GM12891 (cell line): ENCODE data around the gene ZDHHC17.

Experiments used
- DNase-seq: peaks from one replicate; pipeline ENCODE4 v3.0.0; 2011; ENCODE audit warnings: low spot score; ENCODE audit not compliant: insufficient read length
- FAIRE-seq: peaks from 2 replicates; lab custom pipeline; 2011; peaks lifted over from hg19 to GRCh38; lab: Jason Lieb, UNC
- PAX5 ChIP-seq: IDR thresholded peaks from 2 replicates; pipeline ENCODE4 v1.6.1; 2011; ENCODE audit warnings: low read length, moderate library complexity, mild to moderate bottlenecking; ENCODE audit not compliant: insufficient read depth, severe bottlenecking
- POLR2A ChIP-seq: IDR thresholded peaks from 2 replicates; pipeline ENCODE4 v1.6.1; 2011; ENCODE audit warnings: low read depth, low read length, control low read depth
- POLR2AphosphoS5 ChIP-seq: IDR thresholded peaks from 2 replicates; pipeline ENCODE4 v1.6.1; 2011; ENCODE audit warnings: low read depth, low read length, control low read depth
- POU2F2 ChIP-seq: IDR thresholded peaks from 2 replicates; pipeline ENCODE4 v1.6.1; 2011; ENCODE audit warnings: low read depth, mild to moderate bottlenecking, control low read depth, low read length, moderate library complexity
- SPI1 ChIP-seq: IDR thresholded peaks from 2 replicates; pipeline ENCODE4 v1.6.1; 2011; ENCODE audit warnings: low read depth, low read length, control low read depth
- TAF1 ChIP-seq: IDR thresholded peaks from 2 replicates; pipeline ENCODE4 v1.6.1; 2011; ENCODE audit warnings: low read depth, low read length, control low read depth

ZDHHC17 gene

GRCh38 chr12:76738824-76739579 is 24.9 kb upstream of the ZDHHC17 start:
- DNase-seq: no peak
- no peak for FAIRE-seq
- TF ChIP-seq POU2F2 (no peak), POLR2AphosphoS5 (no peak), TAF1 (no peak), PAX5 (no peak), SPI1 (no peak), POLR2A (no peak)

GRCh38 chr12:76739896-76740295 is 24.0 kb upstream of the ZDHHC17 start:
- FAIRE-seq (no peak), DNase-seq (no peak)
- TF ChIP-seq TAF1: no peak
- TF ChIP-seq POLR2AphosphoS5: no peak
- TF ChIP-seq SPI1: no peak
- no peak for TF ChIP-seq POLR2A
- no peak for TF ChIP-seq PAX5
- no peak for TF ChIP-seq POU2F2

DNA sequence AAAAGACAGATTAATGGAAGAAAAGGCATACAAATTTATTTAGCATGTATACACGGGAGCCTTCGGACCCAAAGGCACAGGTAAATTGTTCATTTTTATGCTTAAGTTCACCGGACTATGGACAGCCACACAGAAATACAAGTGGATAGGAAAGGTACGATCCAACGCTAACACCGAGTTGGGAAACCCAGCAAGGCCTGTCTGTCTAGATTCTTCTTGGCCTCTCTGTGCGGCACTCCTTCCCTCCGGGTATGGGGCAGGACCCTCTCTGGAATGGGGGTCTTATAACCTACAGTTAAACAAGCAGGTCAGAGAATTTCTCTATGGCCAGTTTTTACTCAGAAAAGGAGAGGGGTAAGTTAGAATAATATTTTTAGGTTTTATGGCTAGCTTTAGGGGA is 23.4 kb upstream of the ZDHHC17 start:
- no peak for FAIRE-seq
- no peak for DNase-seq
- TF ChIP-seq POLR2A (no peak), SPI1 (no peak), POLR2AphosphoS5 (no peak), POU2F2 (no peak)

DNA sequence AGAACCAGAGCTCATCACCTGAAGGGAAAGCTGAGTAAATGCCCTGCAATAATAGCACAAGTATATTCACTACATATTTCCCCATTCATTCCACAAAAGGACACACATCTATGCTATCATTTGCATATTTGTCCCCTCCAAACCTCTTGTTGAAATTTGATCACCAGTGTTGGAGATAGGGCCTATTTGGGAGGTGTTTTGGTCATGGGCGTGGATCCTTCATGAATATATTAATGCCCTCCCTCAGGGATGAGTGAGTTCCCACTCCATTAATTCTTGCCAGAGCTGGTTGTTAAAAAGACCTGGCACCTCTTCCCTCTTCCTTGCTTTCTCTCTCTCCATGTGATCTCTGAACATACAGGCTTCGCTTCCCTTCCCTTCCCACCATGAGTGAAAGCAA is 18.6 kb upstream of the ZDHHC17 start:
- no peak for DNase-seq
- no peak for FAIRE-seq
- TF ChIP-seq SPI1 (no peak), PAX5 (no peak), POLR2A (no peak), TAF1 (no peak), POU2F2 (no peak), POLR2AphosphoS5 (no peak)

DNA sequence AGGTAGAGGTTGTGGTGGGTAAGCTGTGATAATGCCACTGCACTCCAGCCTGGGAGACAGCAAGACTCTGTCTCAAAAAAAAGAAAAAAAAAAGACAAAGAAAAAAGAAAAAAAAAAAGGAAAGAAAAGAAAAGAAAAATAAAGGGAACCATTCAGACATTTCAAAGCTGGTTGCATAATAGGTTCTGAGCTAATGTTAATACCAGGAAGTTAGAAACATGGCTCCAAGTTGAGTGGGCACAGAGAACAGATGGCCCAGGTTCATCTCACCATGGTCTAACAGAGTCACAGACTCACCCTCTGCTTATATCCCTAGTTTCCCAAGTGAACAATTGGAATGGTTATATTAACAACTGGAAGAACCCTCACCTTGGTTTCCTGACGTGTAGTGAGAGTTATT is 17.4 kb upstream of the ZDHHC17 start:
- TF ChIP-seq POLR2A (no peak), TAF1 (no peak), POLR2AphosphoS5 (no peak), PAX5 (no peak), SPI1 (no peak), POU2F2 (no peak)
- DNase-seq (no peak), FAIRE-seq (no peak)

DNA sequence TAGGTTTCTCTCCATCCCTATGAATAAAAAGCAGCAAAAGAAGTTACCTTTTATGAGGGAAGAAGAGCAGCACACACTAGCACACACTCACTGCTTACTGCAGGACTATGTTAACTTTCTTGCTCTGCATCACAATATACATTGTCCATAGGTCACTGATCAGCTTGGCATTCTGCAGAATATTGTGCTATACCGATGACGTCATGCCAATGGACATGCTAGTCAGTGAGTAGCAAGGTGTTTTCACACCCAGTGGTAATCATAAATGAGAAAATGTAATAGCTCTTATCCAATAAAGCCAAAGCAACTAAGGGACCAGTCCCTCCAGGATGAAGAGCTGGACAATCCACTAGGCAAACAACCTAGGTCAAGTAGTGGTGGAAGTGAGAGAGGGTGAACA is 16.7 kb upstream of the ZDHHC17 start:
- no peak for FAIRE-seq
- DNase-seq: no peak
- TF ChIP-seq POLR2A (no peak), SPI1 (no peak), POU2F2 (no peak), PAX5 (no peak), POLR2AphosphoS5 (no peak), TAF1 (no peak)

- TF ChIP-seq POLR2AphosphoS5: no peak
- no peak for TF ChIP-seq SPI1
- TF ChIP-seq POU2F2: no peak
- no peak for TF ChIP-seq PAX5
- TF ChIP-seq TAF1: no peak
- no peak for TF ChIP-seq POLR2A
- DNase-seq (no peak), FAIRE-seq (no peak)
Measured at GRCh38 chr12:76755829-76756379, 8.0 kb upstream of the ZDHHC17 start.

DNA sequence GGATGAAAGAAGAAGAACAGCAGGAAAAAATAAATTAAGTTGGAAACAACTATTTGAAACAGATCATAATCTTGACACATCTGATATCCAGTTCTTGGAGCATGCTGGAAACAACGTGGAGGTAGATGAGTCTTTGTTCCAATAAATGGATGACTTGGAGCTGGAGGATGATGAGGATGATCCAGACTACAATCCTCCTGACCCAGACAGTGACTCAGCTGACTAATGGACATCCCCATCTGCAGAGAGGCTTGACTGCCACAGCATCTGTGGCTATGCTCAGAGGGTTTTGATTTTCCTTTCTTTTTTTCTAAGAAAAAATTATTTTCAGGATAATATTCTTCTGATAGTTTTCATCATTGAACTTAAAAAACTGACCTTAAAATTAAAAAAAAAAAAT is 6.2 kb upstream of the ZDHHC17 start:
- TF ChIP-seq SPI1 (no peak), TAF1 (no peak), POLR2A (no peak), POLR2AphosphoS5 (no peak), POU2F2 (no peak), PAX5 (no peak)
- FAIRE-seq: no peak

GRCh38 chr12:76762601-76762980 is 1.3 kb upstream of the ZDHHC17 start:
- no peak for DNase-seq
- TF ChIP-seq POU2F2 (no peak), TAF1 (no peak), POLR2A (no peak), SPI1 (no peak), POLR2AphosphoS5 (no peak), PAX5 (no peak)
- FAIRE-seq: no peak

More for the DNA sequence above, 6.2 kb upstream of the ZDHHC17 start:
- DNase-seq: no peak

- TF ChIP-seq POU2F2: no peak
- no peak for TF ChIP-seq TAF1
- TF ChIP-seq SPI1: no peak
- TF ChIP-seq POLR2AphosphoS5: no peak
- no peak for TF ChIP-seq PAX5
- no peak for TF ChIP-seq POLR2A
- FAIRE-seq: no peak
- DNase-seq: no peak
Measured at GRCh38 chr12:76764856-76765255, 941 bp downstream of the ZDHHC17 start.

GRCh38 chr12:76765598-76765997 is 1.7 kb downstream of the ZDHHC17 start:
- TF ChIP-seq POLR2A: no peak
- no peak for TF ChIP-seq TAF1
- TF ChIP-seq POU2F2: no peak
- TF ChIP-seq PAX5: no peak
- FAIRE-seq (no peak), DNase-seq (no peak)

DNA sequence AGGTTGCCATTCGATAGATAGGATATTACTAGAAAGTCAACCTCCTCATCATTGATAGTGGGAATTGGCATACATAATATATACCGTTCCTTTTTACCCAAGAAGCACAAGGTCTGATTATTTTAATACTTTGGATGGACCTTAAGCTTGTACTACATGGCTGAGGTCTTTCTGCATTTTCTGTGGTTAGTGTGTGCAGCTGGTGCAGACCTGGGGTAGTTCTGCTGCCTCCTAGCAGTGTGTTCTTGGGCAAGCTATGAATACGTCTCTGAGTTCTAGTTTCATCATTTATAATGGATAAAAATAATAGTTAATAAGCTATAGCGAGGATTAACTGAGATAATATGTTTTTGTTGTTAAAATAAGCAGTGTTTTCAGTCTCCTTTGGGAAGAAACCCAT is 2.2 kb downstream of the ZDHHC17 start:
- DNase-seq: no peak
- TF ChIP-seq POU2F2: no peak
- no peak for TF ChIP-seq PAX5
- no peak for TF ChIP-seq TAF1
- no peak for TF ChIP-seq SPI1
- no peak for TF ChIP-seq POLR2AphosphoS5
- TF ChIP-seq POLR2A: no peak
- FAIRE-seq: no peak
